HG03457 (cell line): Measurements from ENCODE around the gene SLC22A7.

Experiments used
- ATAC-seq: cut with Tn5 transposase; IDR thresholded peaks from one replicate; pipeline ENCODE4 v1.9.1; 2021; ENCODE audit warnings: moderate number of reproducible peaks; ENCODE audit not compliant: unreplicated experiment

Gene SLC22A7

GRCh38 chr6:43282060-43282459, 16.0 kb upstream of the SLC22A7 start:
- ATAC-seq = no peak

- ATAC-seq = no peak
Measured at GRCh38 chr6:43282636-43283513, 15.2 kb upstream of the SLC22A7 start.

GRCh38 chr6:43283514-43283901, 14.6 kb upstream of the SLC22A7 start:
- no peak for ATAC-seq

GRCh38 chr6:43283905-43284304, 14.2 kb upstream of the SLC22A7 start:
- no peak for ATAC-seq

GRCh38 chr6:43284991-43285781, 12.9 kb upstream of the SLC22A7 start:
- no peak for ATAC-seq

GRCh38 chr6:43285832-43286231, 12.2 kb upstream of the SLC22A7 start:
- no peak for ATAC-seq

GRCh38 chr6:43286456-43286979, 11.5 kb upstream of the SLC22A7 start:
- ATAC-seq = no peak

- no peak for ATAC-seq
Measured at GRCh38 chr6:43286980-43287716, 10.9 kb upstream of the SLC22A7 start.

- ATAC-seq = no peak
Measured at GRCh38 chr6:43287717-43288679, 10.1 kb upstream of the SLC22A7 start.

GRCh38 chr6:43290339-43290904, 7.6 kb upstream of the SLC22A7 start:
- ATAC-seq = no peak

- ATAC-seq = no peak
Measured at GRCh38 chr6:43290905-43291355, 7.1 kb upstream of the SLC22A7 start.

- ATAC-seq = no peak
Measured at GRCh38 chr6:43291708-43292107, 6.4 kb upstream of the SLC22A7 start.

- no peak for ATAC-seq
Measured at GRCh38 chr6:43292341-43292740, 5.7 kb upstream of the SLC22A7 start.

- ATAC-seq = no peak
Measured at GRCh38 chr6:43292763-43293318, 5.2 kb upstream of the SLC22A7 start.

- no peak for ATAC-seq
Measured at GRCh38 chr6:43293698-43294097, 4.4 kb upstream of the SLC22A7 start.

GRCh38 chr6:43294536-43294935, 3.5 kb upstream of the SLC22A7 start:
- no peak for ATAC-seq

GRCh38 chr6:43295456-43295855, 2.6 kb upstream of the SLC22A7 start:
- no peak for ATAC-seq

- ATAC-seq = no peak
Measured at GRCh38 chr6:43296780-43297497, 1.1 kb upstream of the SLC22A7 start.
